Endodermal cell (in vitro differentiated cells): Measurements from ENCODE around the gene LPP. TPM values are rescaled to one million over a fixed set of nuclear protein-coding genes. Genes with fewer than 3 reads are reported as not detected.
"Not testable (repeated sequence)": the region's sequence is repeated elsewhere in the genome, so short reads cannot be mapped to it uniquely, and the experiment has no call there.

ENCODE experiments used
- DNase-seq: peaks from one replicate; pipeline ENCODE4 v3.0.0-alpha.2; 2017
- H3K27ac ChIP-seq: 2 replicates; pipeline ENCODE4 v1.5.1; 2013; ENCODE audit warnings: mild to moderate bottlenecking, low read depth, low read length, moderate library complexity
- H3K27me3 ChIP-seq: 2 replicates; pipeline ENCODE4 v1.6.1; 2013; ENCODE audit warnings: mild to moderate bottlenecking, low read length, moderate library complexity; ENCODE audit not compliant: insufficient read depth, control insufficient read depth, poor library complexity, severe bottlenecking
- H3K36me3 ChIP-seq: 2 replicates; pipeline ENCODE4 v1.7.0; 2013; ENCODE audit warnings: mild to moderate bottlenecking, low read length, moderate library complexity; ENCODE audit not compliant: control insufficient read depth, insufficient read depth
- H3K4me1 ChIP-seq: one replicate; pipeline ENCODE4 v1.7.0; 2013; ENCODE audit warnings: low read length; ENCODE audit not compliant: control insufficient read depth, insufficient read depth
- H3K4me3 ChIP-seq: 2 replicates; pipeline ENCODE4 v1.5.1; 2013; ENCODE audit warnings: mild to moderate bottlenecking, low read length, moderate library complexity
- H3K9ac ChIP-seq: 2 replicates; pipeline ENCODE4 v1.6.1; 2013; ENCODE audit warnings: mild to moderate bottlenecking, low read length, moderate library complexity; ENCODE audit not compliant: poor library complexity, severe bottlenecking; ENCODE audit errors: extremely low read depth
- H3K9me3 ChIP-seq: 2 replicates; pipeline ENCODE4 v1.6.1; 2013; ENCODE audit warnings: mild to moderate bottlenecking, low read length, moderate library complexity; ENCODE audit not compliant: control insufficient read depth
- H3K27ac Mint-ChIP-seq: 2 replicates; pipeline ENCODE4 v1.8.0; 2020; ENCODE audit warnings: mixed read lengths
- H3K27me3 Mint-ChIP-seq: 2 replicates; pipeline ENCODE4 v1.8.0; 2021; ENCODE audit warnings: mild to moderate bottlenecking, mixed read lengths; ENCODE audit not compliant: insufficient read depth
- H3K36me3 Mint-ChIP-seq: 2 replicates; pipeline ENCODE4 v1.8.0; 2020; ENCODE audit warnings: low read depth, mixed read lengths
- H3K4me1 Mint-ChIP-seq: 2 replicates; pipeline ENCODE4 v1.8.0; 2020; ENCODE audit warnings: mixed read lengths
- H3K4me3 Mint-ChIP-seq: 2 replicates; pipeline ENCODE4 v1.8.0; 2020; ENCODE audit warnings: mild to moderate bottlenecking, moderate library complexity, mixed read lengths
- H3K9me3 Mint-ChIP-seq: 2 replicates; pipeline ENCODE4 v1.8.0; 2020; ENCODE audit warnings: mild to moderate bottlenecking, mixed read lengths
- WGBS, 2 experiments: methylation state at CpG; one replicate each; pipeline versions ENCODE4 v1.1.5 to v1.1.7; 2013; ENCODE audit warnings: missing lambda C conversion rate in 2 of 2, mixed read lengths in 1 of 2; ENCODE audit not compliant: insufficient coverage in 1 of 2, insufficient read length in 1 of 2; 5-methylcytosine and 5-hydroxymethylcytosine counted together
- total RNA-seq, 2 donors: library from RNA; stranded (reverse); fragmentation: NEBNext Ultra II Directional in 1 of 2; extraction: Animal tissue kit (Norgen Biotek cat#: 25700) in 1 of 2; gene quantifications; 2 replicates in 1 of 2; 3 replicates in 1 of 2; pipeline ENCODE4 v1.2.1, GENCODE V29; 2021
- TF ChIP-seq, protein P1 (sequence below): fragments of 200-600 bp; sonication (generic); conservative IDR thresholded peaks from 2 replicates; pipeline ENCODE4 v1.5.0; 2021; ENCODE audit warnings: antibody characterized with exemption, mild to moderate bottlenecking

LPP gene
- total RNA-seq, 2 donors from 2014 or later: 78.0 to 105 TPM

DNA sequence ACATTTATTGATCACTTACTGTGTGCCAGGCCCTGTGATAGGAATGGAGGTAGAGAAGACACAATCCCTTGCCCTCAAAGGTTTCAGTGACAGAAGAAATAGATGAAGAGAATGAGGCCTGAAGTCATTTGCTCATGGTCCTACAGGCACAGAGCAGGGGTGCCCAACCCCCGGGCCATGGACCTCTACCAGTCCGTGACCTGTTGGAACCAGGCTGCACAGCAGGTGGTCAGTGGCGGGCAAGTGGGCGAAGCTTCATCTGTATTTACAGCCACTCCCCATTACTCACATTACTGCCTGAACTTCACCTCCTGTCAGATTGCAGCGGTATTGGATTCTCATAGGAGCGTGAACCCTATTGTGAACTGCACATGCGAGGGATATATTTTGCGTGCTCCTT lies 480.3 kb downstream of the LPP start:
- H3K27me3 ChIP-seq: no peaks in the 10 kb centered on the region
- Mint-ChIP-seq H3K4me3 (no peak overlapping the region), H3K36me3 (peaks cover 18% of the 10 kb centered on the region), H3K27me3 (no peaks in the 10 kb centered on the region), H3K27ac (no peak overlapping the region), H3K4me1 (no peaks in the 10 kb centered on the region), H3K9me3 (peaks cover 25% of the 10 kb centered on the region)
- WGBS, 2 experiments: 96 to 97% methylated on average over 5 to 8 of the region's 8 CpGs
- TF ChIP-seq, protein P1, sequence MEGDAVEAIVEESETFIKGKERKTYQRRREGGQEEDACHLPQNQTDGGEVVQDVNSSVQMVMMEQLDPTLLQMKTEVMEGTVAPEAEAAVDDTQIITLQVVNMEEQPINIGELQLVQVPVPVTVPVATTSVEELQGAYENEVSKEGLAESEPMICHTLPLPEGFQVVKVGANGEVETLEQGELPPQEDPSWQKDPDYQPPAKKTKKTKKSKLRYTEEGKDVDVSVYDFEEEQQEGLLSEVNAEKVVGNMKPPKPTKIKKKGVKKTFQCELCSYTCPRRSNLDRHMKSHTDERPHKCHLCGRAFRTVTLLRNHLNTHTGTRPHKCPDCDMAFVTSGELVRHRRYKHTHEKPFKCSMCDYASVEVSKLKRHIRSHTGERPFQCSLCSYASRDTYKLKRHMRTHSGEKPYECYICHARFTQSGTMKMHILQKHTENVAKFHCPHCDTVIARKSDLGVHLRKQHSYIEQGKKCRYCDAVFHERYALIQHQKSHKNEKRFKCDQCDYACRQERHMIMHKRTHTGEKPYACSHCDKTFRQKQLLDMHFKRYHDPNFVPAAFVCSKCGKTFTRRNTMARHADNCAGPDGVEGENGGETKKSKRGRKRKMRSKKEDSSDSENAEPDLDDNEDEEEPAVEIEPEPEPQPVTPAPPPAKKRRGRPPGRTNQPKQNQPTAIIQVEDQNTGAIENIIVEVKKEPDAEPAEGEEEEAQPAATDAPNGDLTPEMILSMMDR: no peak
- H3K4me3 ChIP-seq: no peak overlapping the region
- H3K4me1 ChIP-seq: no peaks in the 10 kb centered on the region
- H3K36me3 ChIP-seq: peaks cover 16% of the 10 kb centered on the region
- no peak overlapping the region for H3K27ac ChIP-seq
- H3K9ac ChIP-seq: no peak overlapping the region
- DNase-seq: no peak
- peaks cover 20% of the 10 kb centered on the region for H3K9me3 ChIP-seq

DNA sequence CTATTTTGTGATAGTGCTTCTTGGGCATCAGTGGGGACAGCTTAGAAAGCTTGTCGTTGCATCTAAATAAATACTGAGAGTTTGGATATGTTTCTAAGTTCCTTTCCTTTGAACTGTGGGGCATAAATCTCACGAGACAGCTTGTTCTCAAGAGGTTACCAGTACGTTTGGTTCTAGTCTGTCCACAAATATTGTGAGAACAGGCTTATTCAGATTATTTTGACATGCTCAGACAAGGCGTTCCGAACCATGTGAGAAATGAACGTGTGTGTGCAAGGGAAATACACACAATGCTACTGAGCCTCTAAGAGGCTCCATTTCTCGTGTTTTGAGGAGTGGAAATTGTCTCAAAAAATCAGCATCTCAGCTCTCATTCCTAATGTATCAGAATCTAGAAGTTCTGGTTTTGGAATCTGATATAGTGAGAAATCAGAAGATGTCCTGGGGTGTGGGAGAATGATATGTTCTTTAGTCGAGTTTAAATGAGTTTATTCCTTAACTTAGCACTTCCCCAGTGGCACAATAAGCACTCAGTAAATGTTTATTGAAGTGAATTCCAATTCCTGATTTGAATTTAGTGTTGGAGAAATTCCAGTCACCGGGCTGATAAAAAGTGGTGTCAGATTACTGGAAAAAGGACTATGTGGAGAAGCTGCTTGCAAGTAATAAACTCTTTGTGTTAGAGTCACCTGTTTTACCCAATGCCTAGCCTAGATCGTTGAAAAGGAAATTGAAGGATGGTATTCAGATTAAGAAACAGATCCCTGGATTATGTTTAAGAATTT lies 481.5 kb downstream of the LPP start:
- no peak overlapping the region for H3K4me3 ChIP-seq
- peaks cover 16% of the 10 kb centered on the region for H3K36me3 ChIP-seq
- Mint-ChIP-seq H3K27ac (no peak overlapping the region), H3K4me1 (no peaks in the 10 kb centered on the region), H3K9me3 (peaks cover 25% of the 10 kb centered on the region), H3K36me3 (peaks cover 18% of the 10 kb centered on the region), H3K27me3 (no peaks in the 10 kb centered on the region), H3K4me3 (no peak overlapping the region)
- no peak overlapping the region for H3K9ac ChIP-seq
- no peak overlapping the region for H3K27ac ChIP-seq
- no peaks in the 10 kb centered on the region for H3K27me3 ChIP-seq
- peaks cover 20% of the 10 kb centered on the region for H3K9me3 ChIP-seq
- no peak for DNase-seq
- H3K4me1 ChIP-seq: no peaks in the 10 kb centered on the region
- 89 to 95% methylated on average over 7 to 10 of the region's 10 CpGs for WGBS, 2 experiments
- TF ChIP-seq, protein P1: no peak

DNA sequence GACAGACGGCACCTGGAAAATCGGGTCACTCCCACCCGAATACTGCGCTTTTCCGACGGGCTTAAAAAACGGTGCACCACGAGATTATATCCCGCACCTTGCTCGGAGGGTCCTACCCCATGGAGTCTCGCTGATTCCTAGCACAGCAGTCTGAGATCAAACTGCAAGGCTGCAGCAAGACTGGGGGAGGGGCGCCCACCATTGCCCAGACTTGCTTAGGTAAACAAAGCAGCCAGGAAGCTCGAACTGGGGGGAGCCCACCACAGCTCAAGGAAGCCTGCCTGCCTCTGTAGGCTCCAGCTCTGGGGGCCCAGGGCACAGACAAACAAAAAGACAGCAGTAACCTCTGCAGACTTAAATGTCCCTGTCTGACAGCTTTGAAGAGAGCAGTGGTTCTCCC lies 482.3 kb downstream of the LPP start:
- H3K4me3 ChIP-seq, DNase-seq, H3K27me3 ChIP-seq, H3K9ac ChIP-seq, H3K4me1 Mint-ChIP-seq, H3K27ac Mint-ChIP-seq, H3K4me1 ChIP-seq, H3K4me3 Mint-ChIP-seq, H3K27me3 Mint-ChIP-seq, H3K27ac ChIP-seq: not testable (repeated sequence)
- Mint-ChIP-seq H3K36me3 (peaks cover 18% of the 10 kb centered on the region), H3K9me3 (peaks cover 25% of the 10 kb centered on the region)
- Histone ChIP-seq H3K36me3 (peaks cover 16% of the 10 kb centered on the region), H3K9me3 (peaks cover 20% of the 10 kb centered on the region)
- 91 to 93% methylated on average over 11 to 13 of the region's 13 CpGs for whole genome bisulfite sequencing, 2 experiments
